HG03159 (cell line): Measurements from ENCODE around the gene CTSW.

Source experiments
- ATAC-seq: cut with Tn5 transposase; IDR thresholded peaks from one replicate; pipeline ENCODE4 v1.9.1; 2021; ENCODE audit warnings: mild to moderate bottlenecking, moderate library complexity; ENCODE audit not compliant: unreplicated experiment

Gene CTSW

GRCh38 chr11:65921033-65921555 lies 41.5 kb downstream of the CTSW start:
- ATAC-seq, result no peak

GRCh38 chr11:65921876-65922275 lies 42.2 kb downstream of the CTSW start:
- ATAC-seq, result no peak

DNA sequence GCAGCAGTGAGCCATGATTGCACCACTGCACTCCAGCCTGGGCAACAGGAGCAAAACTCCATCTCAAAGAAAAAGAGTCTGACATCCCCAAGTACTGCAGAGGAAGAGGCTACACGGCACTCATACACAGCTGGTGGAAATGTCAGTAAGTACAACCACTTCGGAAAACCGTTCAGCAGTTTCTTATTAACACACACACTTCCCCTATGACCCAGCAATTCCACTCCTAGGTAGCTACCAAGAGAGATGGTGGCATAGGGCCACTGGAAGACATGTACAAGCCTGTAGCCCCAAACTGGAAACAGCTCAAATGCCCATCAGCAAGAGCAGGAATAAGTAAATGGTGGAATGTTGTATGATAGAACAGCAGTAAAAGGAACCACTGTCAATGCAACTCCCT lies 42.9 kb downstream of the CTSW start:
- no peak for ATAC-seq

DNA sequence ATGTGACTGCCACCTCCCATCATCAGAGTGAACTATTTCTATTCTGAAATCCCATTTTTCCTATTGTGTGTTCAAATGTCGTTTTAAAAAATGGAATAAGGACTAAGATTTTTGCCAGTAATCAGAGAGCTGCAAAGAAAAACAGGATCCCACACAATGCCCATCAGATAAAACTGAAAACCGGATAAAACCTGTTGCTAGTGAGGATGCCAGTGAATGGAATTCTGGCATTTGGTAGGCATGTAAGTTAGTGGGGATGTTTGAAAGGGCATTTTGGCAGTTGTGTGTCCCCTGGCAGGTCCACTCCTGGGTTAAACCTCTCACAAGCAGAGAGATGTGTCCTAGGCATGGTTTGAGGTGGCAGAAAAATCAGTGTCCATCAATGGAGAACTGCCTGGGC lies 45.8 kb downstream of the CTSW start:
- no peak for ATAC-seq

GRCh38 chr11:65927904-65928397 lies 48.3 kb downstream of the CTSW start:
- peak; percentile 76 for ATAC-seq

DNA sequence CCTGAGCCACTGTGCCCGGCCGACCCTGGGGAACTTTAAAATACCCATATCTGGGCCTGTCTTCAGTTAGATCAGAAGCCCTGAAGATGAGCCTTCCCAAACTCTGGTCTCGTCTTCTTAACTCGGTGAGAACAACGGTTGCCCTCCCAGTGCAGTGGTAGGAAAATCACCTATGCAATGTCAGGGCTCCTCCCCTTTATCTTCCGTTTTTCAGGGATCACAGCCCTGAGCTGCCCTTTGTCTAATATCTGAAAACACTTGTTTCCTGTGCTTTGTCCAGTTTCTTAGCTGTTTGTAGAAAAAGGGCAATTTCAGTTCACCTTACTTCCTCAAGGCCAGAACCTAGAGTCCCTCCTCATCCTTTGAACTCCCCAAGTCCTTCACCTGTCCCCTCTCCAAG lies 49.0 kb downstream of the CTSW start:
- peak; percentile 10 for ATAC-seq

GRCh38 chr11:65931773-65932557 lies 52.3 kb downstream of the CTSW start:
- no peak for ATAC-seq

GRCh38 chr11:65932558-65932919 lies 52.9 kb downstream of the CTSW start:
- no peak for ATAC-seq
